Tibial artery (tissue), 4 donors: ENCODE results near the gene STING1.

Experiments
- DNase-seq, 2 donors: peaks; one replicate each; pipeline ENCODE4 v3.0.0-alpha.2; 2019
- H3K27ac ChIP-seq, 2 donors: fragments of 200-600 bp; sonication (generic) in 1 of 2; 1 replicate in 1 of 2; 2 replicates in 1 of 2; pipeline ENCODE4 v1.5.1; 2018 to 2019; ENCODE audit warnings: mild to moderate bottlenecking in 1 of 2
- H3K27me3 ChIP-seq, 2 donors: fragments of 200-600 bp; sonication (generic) in 1 of 2; one replicate each; pipeline versions ENCODE4 v1.5.1 to v1.6.0; 2016 to 2019
- H3K36me3 ChIP-seq, 3 donors: fragments of 200-600 bp; sonication (generic) in 2 of 3; one replicate each; pipeline ENCODE4 v1.5.1; 2016 to 2019; ENCODE audit warnings: mild to moderate bottlenecking in 2 of 3
- H3K4me1 ChIP-seq, 4 donors: fragments of 200-600 bp; sonication (generic) in 2 of 4; 1 replicate in 3 of 4; 2 replicates in 1 of 4; pipeline ENCODE4 v1.5.1; 2016 to 2019
- H3K4me3 ChIP-seq, 2 donors: fragments of 200-600 bp; sonication (generic) in 1 of 2; 1 replicate in 1 of 2; 2 replicates in 1 of 2; pipeline ENCODE4 v1.5.1; 2018 to 2019; ENCODE audit warnings: mild to moderate bottlenecking in 2 of 2
- H3K9me3 ChIP-seq, 3 donors: fragments of 200-600 bp; sonication (generic) in 1 of 3; one replicate each; pipeline ENCODE4 v1.5.1; 2016 to 2019
- CTCF ChIP-seq, 2 experiments: fragments of 200-600 bp in 1 of 2; fragments of 450-650 bp in 1 of 2; IDR thresholded peaks; one replicate each; pipeline ENCODE4 v1.5.1; 2017 to 2019; ENCODE audit warnings: antibody characterized with exemption in 2 of 2, mild to moderate bottlenecking in 1 of 2, moderate library complexity in 1 of 2
- intact Hi-C: fragments of 100-400 bp; cut with DNase I; formaldehyde crosslinking; loops from one replicate; pipeline ENCODE4 v1.15.0; 2023; ENCODE audit warnings: low total_unique reads

The STING1 gene

GRCh38 chr5:139495638-139496435 lies 13.3 kb upstream of the STING1 start:
- no peak overlapping the region for H3K4me3 ChIP-seq
- peaks cover 0 to 19% (median 7%) of the 10 kb centered on the region in 4 donors for H3K4me1 ChIP-seq
- TF ChIP-seq CTCF (IDR thresholded peaks at IDR 0.05): no peak
- no peaks in the 10 kb centered on the region for H3K9me3 ChIP-seq
- no peak for DNase-seq
- H3K27ac ChIP-seq: no peak overlapping the region
- H3K36me3 ChIP-seq: no peaks in the 10 kb centered on the region
- intact Hi-C loops: no loop called here
- H3K27me3 ChIP-seq: no peaks in the 10 kb centered on the region

DNA sequence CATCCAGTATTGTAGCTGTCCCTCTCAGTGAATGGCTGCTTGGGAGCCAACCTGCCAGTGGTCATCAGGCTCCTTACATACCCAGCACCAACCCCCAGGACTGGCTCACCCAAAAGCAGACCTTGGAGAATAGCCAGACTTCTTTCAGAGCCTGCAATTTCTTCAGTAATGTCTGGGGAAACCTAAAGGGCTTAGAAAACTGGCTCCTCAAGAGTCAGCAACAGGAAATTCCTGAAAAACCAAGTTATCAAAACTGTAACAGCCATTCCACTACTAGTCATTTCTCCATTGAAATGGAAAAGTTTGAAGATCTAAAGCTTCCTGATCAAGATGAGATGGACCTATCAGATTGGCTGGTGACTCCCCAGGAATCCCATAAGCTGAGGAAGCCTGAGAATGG lies 12.3 kb upstream of the STING1 start:
- Histone ChIP-seq H3K4me1 (peaks cover 0 to 19% (median 7%) of the 10 kb centered on the region in 4 donors), H3K4me3 (no peak overlapping the region), H3K27me3 (no peaks in the 10 kb centered on the region), H3K9me3 (no peaks in the 10 kb centered on the region), H3K36me3 (no peaks in the 10 kb centered on the region), H3K27ac (no peak overlapping the region)
- TF ChIP-seq CTCF (IDR thresholded peaks at IDR 0.05): no peak
- intact Hi-C loops: no loop called here
- no peak for DNase-seq

GRCh38 chr5:139494256-139494655 lies 11.7 kb upstream of the STING1 start:
- H3K27ac ChIP-seq: no peak overlapping the region
- intact Hi-C loops: no loop called here
- H3K4me3 ChIP-seq: no peak overlapping the region
- H3K9me3 ChIP-seq: no peaks in the 10 kb centered on the region
- DNase-seq: no peak
- H3K36me3 ChIP-seq: no peaks in the 10 kb centered on the region
- no peaks in the 10 kb centered on the region for H3K27me3 ChIP-seq
- TF ChIP-seq CTCF (IDR thresholded peaks at IDR 0.05): no peak
- H3K4me1 ChIP-seq: peaks cover 0 to 19% (median 7%) of the 10 kb centered on the region in 4 donors

DNA sequence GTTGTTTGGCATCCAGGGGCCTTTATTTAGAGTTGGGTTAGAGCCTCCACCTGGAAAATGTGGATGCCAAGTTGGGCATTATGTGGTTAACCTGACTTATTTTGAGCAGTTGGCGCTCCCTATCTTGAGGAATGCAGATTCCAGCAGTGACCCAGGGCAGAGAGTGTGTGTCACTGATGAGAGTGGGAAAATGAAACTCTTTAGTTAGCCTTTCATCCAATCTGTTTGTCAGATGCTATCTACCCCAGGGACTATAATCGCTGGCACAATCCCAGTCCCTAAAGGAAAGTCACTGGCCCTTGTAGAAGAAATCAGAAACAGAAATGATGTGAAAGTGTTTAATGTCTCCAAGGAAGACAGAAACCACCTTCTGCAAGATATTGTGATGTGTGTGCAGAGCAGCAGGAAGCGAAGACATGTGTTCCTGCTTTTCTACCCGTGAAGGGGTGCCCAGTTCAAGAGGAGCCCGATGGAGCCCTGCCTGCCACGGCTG lies 10.2 kb upstream of the STING1 start:
- intact Hi-C loops: no loop called here
- no peak for DNase-seq
- Histone ChIP-seq H3K27ac (peak overlapping the region; percentile 26 to 27), H3K4me1 (peaks cover 0 to 19% (median 7%) of the 10 kb centered on the region in 4 donors), H3K27me3 (no peaks in the 10 kb centered on the region), H3K9me3 (no peaks in the 10 kb centered on the region), H3K36me3 (no peaks in the 10 kb centered on the region), H3K4me3 (no peak overlapping the region)
- TF ChIP-seq CTCF (IDR thresholded peaks at IDR 0.05): no peak

- TF ChIP-seq CTCF (IDR thresholded peaks at IDR 0.05): no peak
- intact Hi-C loops: no loop called here
These were observed 5.7 kb upstream of the STING1 start for GRCh38 chr5:139488260-139488659.

More at GRCh38 chr5:139488260-139488659, 5.7 kb upstream of the STING1 start:
- Histone ChIP-seq H3K4me3 (no peak overlapping the region), H3K9me3 (no peaks in the 10 kb centered on the region), H3K27ac (no peak overlapping the region), H3K27me3 (no peaks in the 10 kb centered on the region), H3K4me1 (peaks cover 0 to 21% (median 13%) of the 10 kb centered on the region in 4 donors), H3K36me3 (no peaks in the 10 kb centered on the region)
- DNase-seq: peak; percentile 63 to 80
